GM12801 (cell line): Measurements from ENCODE around the gene MPRIP.

ENCODE experiments used
- CTCF ChIP-seq: IDR thresholded peaks from one replicate; pipeline ENCODE4 v1.5.1; 2011; ENCODE audit warnings: control low read depth; ENCODE audit not compliant: insufficient read length; ENCODE audit errors: extremely low read depth

Gene MPRIP

GRCh38 chr17:17077101-17077500 lies 34.8 kb downstream of the MPRIP start:
- TF ChIP-seq CTCF, result no peak

GRCh38 chr17:17077861-17078732 lies 35.8 kb downstream of the MPRIP start:
- TF ChIP-seq CTCF, result no peak

GRCh38 chr17:17078832-17079231 lies 36.6 kb downstream of the MPRIP start:
- no peak for TF ChIP-seq CTCF

- TF ChIP-seq CTCF, result no peak
Measured at GRCh38 chr17:17079336-17079735, 37.1 kb downstream of the MPRIP start.

GRCh38 chr17:17079761-17080160 lies 37.5 kb downstream of the MPRIP start:
- TF ChIP-seq CTCF, result no peak

- TF ChIP-seq CTCF, result no peak
Measured at GRCh38 chr17:17080181-17080631, 37.9 kb downstream of the MPRIP start.

- TF ChIP-seq CTCF, result no peak
Measured at GRCh38 chr17:17080781-17081180, 38.5 kb downstream of the MPRIP start.
